Endometrial microvascular endothelial cells (primary cell): Measurements from ENCODE around the gene NPEPL1. TPM values are rescaled to one million over a fixed set of nuclear protein-coding genes. Genes with fewer than 3 reads are reported as not detected.

Experiments
- in situ Hi-C: cut with HindIII; loops from 2 replicates; pipeline ENCODE4 v1.10.0; 2017; ENCODE audit warnings: low sequenced_read_pairs, low pct_unique_long_range_greater_than_20kb; ENCODE audit errors: inconsistent ontology term
- total RNA-seq: library from RNA; depleted of rRNA; stranded (reverse); fragments of >200 nt; gene quantifications from one replicate; pipeline ENCODE4 v1.2.3, GENCODE V29; 2015; ENCODE audit errors: inconsistent ontology term

The NPEPL1 gene
- total RNA-seq, 1 donor from 2014 or later, result 19.4 TPM

DNA sequence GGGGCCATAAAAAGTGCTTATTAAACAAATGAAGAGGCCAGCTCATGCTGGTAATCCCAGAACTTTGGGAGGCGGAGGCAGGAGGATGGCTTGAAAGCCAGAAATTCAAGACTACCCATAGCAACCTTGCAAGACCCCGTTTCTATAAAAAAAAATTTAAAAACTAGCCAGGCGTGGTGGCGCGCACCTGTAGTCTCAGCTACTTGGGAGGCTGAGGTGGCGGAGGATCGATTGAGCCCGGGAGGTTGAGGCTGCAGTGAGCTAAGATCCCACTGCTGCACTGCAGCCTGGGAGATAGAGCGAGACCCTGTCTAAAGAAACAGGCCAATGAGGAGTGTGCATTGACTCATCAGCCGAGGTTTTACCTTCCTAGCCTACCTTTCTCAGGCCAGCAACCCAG is 15.2 kb downstream of the NPEPL1 start:
- in situ Hi-C loops, result no loop called here

DNA sequence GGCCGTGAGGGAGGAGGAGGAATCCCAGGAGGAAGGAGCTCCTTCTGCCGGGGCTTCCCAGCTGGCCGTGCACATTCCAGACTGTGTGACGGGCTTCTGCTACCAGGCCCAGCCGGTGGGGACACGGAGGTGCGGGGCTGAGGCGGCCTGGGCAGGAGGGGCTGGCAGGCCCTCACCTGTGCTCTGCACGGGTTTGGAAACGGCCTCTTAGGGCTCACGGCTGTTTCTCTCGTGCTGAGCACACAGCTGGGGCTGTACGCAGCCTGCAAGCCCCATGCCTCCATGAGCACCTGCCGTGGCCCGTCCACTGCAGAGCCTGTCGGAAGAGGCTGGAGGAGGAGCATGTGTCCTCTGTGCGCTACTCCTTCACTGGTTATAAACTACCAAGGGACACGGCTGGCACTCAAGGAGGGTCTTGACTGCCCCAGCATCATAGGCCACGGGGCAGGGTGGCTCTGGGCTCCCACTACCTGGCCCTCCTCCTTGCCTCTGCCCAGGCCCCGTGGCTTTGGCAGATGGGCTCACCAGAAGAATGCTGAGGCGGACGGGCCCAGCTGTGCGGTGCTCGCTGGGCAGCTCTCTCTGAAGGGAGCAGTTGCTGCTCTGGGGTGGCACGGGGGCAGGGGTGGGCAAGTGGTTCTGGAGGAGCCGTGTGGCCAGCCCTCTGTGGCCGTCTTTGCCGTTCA is 15.8 kb downstream of the NPEPL1 start:
- in situ Hi-C loops, result no loop called here

DNA sequence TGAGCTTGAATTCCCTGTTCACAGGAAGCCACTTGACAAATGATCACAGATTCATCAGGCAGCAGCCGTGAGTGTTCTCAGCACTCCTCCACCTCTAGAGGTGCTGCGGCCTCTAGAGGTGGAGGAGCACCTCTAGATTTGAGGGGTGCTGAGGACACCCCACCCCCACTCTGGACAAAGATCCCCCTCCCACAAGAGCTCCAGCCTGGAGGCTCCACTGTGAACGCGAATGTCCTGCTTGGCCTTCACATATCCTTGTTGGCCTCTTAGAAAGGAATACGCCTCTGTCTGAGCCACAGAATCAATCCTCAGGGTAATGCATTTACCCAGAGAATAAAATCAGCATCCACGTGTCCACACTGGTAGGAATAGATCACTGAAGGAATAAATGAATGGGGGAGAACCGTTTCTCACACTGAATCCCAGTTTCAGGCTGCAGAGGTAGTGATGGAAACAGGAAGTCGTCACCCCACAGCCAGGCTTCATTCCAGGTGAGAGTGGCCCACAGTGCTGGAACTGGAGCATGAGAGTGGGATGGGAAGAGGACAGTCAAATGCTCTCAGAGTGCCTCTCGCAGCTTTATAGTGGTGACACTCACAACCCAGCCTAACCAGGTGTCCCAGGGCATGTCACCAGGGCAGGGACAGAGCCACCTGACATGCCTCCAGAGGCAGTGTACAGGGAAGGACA is 16.6 kb downstream of the NPEPL1 start:
- in situ Hi-C loops, result no loop called here

DNA sequence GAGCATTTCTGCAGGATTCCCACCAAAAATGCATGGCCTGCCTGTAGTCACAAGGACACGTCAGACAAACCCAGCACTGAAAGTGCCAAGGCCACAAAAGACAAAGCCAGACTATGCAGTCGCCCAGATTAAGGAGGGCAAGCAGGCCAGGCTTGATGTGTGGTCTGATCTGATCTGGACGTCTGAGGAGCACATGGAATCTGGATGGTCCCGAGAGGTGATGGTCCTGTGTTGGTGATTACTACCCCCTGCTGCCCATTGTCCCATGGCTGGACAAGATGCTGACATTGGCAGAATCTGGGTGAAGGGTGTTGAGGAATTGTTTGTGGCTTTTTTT is 17.1 kb downstream of the NPEPL1 start:
- in situ Hi-C loops, result no loop called here

DNA sequence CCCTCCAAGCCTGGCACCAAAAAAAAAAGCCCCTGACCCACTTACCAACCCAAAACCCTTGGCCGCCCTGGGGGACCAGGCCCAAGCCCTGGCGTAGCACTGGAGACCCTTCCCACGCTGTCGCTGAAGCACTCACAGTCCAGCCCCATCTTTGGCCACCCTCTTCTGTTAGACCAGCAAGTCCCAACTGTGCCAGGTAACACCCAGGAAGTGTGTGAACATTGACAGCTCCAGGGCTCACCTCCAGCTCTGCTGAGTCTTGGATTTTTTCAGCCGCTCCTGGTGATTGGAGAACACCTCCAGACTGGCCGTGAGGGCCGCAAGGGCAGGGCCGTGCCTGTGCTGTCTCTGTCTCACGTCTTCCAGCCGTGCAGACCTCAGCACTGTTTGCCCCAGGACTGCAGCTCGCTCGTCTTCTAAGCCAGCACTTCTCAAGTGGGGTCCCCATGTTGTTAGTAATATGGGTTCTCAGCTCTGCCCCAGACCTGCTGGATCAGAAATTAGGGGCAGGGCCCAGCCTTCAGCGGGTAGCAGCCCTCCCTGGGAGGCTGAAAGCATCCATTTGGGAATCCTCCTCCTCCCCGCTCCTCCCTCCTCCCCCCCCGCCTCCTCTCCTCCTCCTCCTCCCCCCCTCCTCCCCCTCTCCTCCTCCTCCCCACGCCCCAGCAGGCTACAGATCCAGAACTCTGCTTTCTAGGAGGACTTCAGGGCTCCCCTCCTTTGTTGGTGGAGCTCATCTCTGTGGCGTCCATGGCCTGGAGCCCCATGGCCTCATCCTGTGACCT is 18.1 kb downstream of the NPEPL1 start:
- in situ Hi-C loops, result no loop called here

DNA sequence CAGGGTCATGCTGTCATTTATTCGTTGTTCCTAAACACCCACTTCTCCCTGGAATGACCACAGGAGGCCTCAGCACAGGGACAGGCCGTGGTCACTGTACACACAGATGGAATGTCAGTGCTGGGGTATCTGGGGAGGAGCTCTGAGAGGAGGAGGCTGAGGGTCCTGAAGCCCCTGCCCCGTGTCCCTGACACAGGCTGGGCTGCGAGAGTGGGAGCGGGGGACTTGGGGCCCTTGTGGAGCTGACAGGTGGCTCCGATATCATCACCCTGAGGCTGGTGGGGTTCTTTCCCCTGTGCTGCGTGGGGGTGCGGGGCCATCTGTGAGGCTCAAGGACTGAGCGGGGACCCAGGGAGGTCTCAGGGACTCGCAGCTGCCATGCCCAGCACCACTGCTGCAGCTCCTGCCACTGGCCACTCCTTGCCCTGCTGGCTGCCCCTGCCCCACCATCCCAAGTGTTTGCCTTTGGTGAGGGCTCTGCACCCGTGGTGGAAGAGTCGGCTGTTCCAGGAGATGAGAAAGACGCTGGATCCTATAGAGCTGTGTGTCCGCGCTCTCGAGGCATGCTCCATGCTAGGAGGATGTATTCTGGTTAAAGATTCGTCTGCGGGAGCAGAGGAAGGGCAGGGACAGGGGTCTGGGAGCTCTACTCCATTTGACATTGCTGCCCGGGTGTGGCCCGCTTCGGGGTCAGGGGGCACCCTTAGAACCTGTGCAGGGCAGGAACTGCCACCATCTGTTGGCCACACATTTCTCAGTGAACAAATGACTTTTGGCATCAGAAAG is 18.9 kb downstream of the NPEPL1 start:
- in situ Hi-C loops, result no loop called here

DNA sequence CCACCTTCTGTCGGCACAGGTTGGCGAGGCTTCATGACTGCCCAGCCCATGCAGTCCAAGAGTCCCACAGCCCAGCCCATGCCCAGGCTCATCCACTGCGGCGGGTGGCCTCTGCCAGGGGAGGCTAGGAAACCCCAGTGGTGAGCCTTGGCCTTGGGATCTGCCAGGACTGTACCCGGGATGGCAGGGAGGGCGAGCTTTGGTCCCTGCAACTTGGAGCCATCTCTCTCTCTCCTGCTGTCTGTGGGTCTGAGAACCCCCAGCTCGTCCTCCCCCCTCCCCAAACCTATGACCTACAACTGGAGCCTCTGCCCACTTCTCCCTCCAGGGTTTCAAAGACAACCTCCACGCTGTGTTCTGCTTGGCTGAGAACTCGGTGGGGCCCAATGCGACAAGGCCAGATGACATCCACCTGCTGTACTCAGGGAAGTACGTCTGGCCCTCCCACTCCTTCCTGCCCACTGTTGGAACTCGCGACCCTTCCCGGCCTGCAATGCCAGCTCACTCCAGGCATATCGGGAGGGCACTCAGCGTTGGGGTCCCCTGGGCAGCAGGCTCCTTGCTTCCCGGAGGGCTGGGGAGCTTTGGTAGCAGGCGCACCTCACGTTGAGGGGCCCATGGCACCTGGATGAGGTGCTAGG is 19.7 kb downstream of the NPEPL1 start:
- in situ Hi-C loops, result no loop called here

DNA sequence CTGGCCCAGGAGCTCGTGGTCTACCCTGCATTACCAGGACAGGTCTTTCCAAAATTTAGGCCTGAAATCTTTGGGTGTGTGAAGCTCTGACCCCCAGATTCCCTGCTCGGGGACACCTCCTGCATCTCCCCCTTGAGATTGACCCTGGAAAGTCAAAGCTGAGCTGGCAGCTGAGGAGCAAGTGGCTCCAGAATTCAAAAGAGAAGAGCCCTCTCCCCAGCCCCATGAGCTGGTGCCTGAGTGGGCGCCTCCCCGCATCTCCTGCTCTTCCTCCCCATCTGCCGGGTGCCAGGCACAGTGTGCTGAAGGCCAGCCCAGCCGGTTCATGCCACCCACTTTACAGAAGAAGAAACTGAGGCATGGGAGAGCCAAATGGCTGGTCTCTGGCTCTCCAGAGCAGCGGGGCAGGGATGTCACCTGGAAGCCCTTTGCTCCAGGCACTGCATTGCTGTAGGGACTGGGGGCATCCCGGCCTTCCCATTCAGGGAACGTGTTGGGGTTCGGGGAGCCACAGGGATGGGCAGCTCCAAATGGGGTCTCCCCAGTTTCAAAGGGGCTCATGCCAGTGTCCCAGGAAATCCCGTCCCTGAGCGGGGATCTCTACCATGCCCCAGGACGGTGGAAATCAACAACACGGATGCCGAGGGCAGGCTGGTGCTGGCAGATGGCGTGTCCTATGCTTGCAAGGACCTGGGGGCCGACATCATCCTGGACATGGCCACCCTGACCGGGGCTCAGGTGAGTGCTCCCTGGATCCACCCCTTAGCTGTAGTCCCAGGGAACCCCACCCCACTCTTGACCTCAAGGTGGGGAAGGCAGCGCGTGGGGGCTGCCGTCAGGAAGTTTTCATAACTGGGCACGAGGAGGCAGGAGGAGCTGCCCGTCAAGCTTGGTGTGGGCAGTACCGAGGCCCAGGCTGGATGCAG is 20.5 kb downstream of the NPEPL1 start:
- in situ Hi-C loops, result no loop called here

DNA sequence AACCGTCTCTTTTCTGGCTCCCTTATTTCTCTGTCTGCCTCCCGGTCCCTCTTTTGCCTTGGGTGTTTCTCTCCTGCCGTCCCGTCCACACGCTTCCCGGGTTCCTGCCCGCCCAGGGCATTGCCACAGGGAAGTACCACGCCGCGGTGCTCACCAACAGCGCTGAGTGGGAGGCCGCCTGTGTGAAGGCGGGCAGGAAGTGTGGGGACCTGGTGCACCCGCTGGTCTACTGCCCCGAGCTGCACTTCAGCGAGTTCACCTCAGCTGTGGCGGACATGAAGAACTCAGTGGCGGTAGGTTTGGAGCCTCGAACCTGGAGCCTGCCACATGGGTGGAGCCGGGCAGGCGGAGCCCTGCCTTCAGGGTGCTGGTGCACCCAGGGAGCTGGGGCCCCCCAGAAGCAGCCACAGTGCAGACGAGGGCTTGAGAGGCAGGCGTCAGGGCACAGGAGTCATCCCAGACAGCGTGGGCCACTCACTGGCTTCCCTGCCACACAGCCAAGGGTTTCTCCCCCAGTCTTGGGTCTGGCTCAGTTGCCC is 21.3 kb downstream of the NPEPL1 start:
- in situ Hi-C loops, result no loop called here

DNA sequence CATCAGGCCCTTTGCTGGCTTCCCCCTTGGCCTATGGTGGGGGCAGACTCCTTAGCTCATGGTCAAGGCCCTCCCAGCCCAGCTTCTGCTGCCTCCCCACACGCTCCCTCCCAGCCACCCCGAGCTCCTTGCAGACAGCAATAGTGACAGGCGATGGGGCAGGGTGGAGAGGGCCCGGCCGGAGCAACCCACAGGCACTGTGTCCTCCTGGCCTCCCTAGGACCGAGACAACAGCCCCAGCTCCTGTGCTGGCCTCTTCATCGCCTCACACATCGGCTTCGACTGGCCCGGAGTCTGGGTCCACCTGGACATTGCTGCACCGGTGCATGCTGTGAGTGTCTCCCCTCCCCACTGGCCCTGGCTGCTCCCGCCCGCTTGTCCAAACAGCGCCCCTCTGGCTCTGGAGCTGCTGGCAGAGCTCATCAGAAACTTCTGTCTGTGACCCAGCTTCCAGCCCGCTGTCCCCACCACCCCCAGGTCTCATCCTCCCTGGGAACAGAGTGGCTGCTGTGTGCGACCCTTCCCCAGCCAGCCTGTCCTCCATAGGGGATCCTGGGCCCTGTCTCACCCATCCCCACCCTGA is 21.8 kb downstream of the NPEPL1 start:
- in situ Hi-C loops, result no loop called here

DNA sequence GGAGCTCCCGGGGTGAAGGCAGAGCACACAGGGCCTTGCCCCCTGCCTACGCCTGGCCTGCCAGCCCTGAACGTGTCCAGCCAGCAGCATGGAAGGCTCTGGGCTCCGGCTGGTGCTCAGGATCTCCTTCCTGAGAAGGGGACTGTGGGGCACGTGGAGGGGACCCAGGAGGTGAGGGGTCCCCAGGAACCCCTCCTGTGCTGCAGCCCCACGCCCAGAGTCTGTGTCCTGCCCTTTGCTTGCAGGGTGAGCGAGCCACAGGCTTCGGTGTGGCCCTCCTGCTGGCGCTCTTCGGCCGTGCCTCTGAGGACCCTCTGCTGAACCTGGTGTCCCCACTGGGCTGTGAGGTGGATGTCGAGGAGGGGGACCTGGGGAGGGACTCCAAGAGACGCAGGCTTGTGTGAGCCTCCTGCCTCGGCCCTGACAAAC is 22.3 kb downstream of the NPEPL1 start:
- in situ Hi-C loops, result no loop called here

DNA sequence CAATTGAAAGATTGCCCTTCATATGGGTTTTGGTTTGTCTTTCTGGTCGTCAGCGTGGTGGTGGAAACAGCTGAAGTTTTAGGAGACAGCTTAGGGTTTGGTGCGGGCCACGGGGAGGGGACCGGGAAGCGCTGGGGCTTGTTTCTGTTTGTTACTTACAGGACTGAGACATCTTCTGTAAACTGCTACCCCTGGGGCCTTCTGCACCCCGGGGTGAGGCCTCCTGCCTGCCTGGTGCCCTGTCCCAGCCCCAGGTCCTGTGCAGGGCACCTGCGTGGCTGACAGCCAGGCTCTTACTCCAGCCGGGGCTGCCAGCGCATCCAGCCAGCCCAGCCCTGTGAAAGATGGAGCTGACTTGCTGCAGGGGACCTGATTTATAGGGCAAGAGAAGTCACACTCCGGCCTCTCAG is 22.8 kb downstream of the NPEPL1 start:
- in situ Hi-C loops, result no loop called here

DNA sequence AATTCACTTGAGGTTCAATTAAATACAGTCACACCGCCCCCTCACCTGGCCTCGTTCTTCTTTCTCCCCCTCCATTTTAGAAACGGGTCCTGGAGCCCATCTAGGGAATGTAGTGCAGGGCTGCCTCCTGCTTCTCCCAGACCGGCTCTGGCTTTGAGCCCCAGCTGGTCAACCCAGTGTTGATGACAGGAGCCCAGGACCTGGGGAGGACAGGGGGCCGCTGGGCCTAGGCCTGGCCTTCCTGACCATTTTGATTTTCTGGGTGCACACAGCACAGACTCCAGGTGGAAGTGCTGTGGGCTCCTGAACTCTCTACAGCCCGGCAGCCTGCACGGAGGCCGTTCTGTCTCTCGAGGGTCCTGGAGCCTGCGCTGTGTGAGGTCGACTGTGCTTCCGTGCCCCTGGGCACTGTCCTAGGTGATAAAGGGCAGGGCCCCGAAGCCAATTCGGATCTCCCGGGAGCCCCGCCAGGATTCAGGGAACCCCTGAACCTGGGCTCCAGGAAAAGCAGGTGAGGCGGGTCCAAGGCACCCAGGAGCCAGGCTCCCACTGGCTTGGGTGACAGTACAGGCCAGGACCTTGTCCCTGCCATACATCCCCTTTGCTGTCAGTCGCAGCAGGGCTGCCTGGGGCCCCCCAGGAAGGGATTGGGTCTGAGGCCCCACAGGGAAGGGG is 23.3 kb downstream of the NPEPL1 start:
- in situ Hi-C loops, result no loop called here

DNA sequence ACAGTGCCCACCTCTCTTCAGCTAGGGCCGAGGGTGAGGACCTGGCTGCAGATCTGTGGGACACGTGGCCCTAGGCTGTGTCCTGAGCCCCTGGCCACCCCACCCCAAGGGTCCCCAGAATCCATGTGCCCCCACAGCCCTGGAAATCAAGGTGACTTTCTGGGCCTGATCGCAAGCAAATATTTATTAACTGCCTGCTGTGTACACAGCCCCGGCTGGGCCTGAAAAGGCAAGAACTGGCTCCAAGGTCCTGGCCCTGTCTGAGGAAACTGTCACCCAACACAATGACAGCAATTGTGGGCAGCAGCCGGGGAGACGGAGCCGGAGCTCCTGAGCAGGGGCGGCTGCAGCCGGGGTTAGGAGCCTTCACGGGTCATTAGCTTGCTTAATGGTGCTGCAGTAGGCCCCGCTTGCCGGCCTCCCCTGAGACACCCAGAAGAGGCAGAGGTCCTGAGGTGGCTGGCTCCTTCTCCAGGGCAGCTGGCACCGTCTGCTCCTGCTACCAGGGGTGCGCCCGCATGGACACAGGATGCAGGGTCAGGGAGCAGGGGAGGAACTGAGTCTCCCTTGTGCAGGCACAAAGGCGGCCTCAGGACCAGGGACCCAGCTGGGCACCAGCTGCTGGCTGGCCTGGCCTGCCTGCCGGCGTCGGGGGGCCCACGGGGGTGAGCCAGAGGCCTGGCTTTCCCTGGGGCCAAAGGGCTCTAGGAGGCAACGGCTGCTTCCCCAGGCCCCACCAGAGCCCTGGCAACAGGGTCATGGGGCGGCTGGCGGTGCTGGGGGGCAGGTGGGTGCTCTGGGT is 24.1 kb downstream of the NPEPL1 start:
- in situ Hi-C loops, result no loop called here

DNA sequence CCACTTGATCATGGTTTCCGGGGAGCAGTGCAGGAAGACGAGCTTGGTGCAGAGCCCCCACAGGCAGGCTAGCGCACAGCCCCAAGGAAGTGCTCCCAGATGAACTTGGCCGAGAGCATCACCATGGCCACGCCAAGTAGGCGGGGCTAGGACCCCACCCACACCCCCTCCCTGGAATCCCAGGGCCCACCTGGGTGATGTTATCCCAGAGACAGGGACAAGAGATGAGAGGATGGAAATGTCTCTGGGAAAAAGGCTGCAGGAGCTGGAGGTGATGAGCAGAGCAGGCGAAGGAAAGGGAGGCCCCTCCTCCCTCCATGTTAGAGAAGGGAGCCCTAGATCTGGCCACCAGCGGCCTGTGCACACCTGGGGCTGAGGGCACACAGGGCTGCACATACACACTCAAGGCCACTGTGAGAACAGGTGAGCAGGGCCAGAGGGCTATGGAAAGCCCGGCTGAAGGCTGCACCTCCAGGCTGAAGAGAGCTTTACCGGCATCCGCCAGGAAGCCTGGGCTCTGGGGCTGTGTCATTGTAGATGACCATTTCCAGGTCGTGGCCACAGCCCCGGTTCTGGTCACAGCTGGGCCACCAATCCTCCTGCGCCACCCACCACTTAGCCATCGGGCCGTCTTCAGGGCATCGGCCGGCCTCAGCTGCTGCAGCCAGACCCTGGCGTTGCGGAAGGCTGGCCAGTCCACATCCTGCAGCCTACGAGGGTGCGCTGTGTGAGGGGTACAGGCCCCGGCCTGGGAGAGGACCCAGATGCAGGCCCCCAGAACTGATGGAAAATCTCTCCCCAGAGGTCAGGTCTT is 24.9 kb downstream of the NPEPL1 start:
- in situ Hi-C loops, result no loop called here
